PC-3 (cell line): ENCODE data around the gene OR5A1.

Source experiments
- EZH2 ChIP-seq: fragments of 300-600 bp; sonication (generic); IDR thresholded peaks from one replicate; pipeline ENCODE4 v1.6.1; 2017; ENCODE audit warnings: antibody characterized with exemption, mild to moderate bottlenecking, low read length; ENCODE audit not compliant: unreplicated experiment
- EZH2phosphoT487 ChIP-seq: fragments of 300-600 bp; sonication (generic); IDR thresholded peaks from 2 replicates; pipeline ENCODE4 v1.6.1; 2018; ENCODE audit warnings: mild to moderate bottlenecking, antibody characterized with exemption, low read length, borderline replicate concordance
- TF ChIP-seq, protein P1 (sequence below): fragments of 300-600 bp; sonication (generic); conservative IDR thresholded peaks from 2 replicates; pipeline ENCODE4 v1.5.1; 2017; ENCODE audit warnings: antibody characterized with exemption, low read depth, mild to moderate bottlenecking, low read length

DNA sequence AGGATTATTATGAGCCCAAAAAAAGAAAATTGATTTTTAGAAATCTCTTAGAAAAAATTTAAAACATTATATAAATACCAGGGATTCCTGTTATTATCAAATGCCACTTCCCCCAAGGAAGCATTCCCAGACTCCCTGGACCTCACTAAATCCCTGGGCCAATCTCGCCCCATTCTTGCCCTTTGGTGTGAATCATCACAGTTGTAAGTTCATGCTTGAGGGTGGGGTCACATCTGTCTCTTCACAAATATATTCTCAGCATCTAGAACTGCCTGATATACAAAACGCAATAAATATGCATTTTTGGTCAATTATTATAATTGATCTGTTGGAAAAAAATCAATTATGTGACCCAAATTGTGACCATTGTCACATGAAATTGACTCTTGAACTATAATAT is 12.2 kb downstream of the OR5A1 start:
- TF ChIP-seq, protein P1, sequence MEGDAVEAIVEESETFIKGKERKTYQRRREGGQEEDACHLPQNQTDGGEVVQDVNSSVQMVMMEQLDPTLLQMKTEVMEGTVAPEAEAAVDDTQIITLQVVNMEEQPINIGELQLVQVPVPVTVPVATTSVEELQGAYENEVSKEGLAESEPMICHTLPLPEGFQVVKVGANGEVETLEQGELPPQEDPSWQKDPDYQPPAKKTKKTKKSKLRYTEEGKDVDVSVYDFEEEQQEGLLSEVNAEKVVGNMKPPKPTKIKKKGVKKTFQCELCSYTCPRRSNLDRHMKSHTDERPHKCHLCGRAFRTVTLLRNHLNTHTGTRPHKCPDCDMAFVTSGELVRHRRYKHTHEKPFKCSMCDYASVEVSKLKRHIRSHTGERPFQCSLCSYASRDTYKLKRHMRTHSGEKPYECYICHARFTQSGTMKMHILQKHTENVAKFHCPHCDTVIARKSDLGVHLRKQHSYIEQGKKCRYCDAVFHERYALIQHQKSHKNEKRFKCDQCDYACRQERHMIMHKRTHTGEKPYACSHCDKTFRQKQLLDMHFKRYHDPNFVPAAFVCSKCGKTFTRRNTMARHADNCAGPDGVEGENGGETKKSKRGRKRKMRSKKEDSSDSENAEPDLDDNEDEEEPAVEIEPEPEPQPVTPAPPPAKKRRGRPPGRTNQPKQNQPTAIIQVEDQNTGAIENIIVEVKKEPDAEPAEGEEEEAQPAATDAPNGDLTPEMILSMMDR: no peak
- no peak for TF ChIP-seq EZH2phosphoT487
- no peak for TF ChIP-seq EZH2
